ENCODE data around the gene FBXW8.

GRCh38 chr12:116975779-116976393 is 65.1 kb downstream of the FBXW8 start:
- TF ChIP-seq CTCF (conservative IDR thresholded peaks at IDR 0.05) (no peak), EZH2 (IDR thresholded peaks at IDR 0.05; ENCODE audit: low read depth) (no peak)

Data from PC-9 (cell line).